GM18505 (cell line): Measurements from ENCODE around the gene CCDC69.
A peak's percentile ranks its signal among the peaks of the same experiment; 100 is the strongest.

Experiments used
- ATAC-seq: cut with Tn5 transposase; IDR thresholded peaks from one replicate; pipeline ENCODE4 v1.9.1; 2021; ENCODE audit not compliant: unreplicated experiment
- POLR2A ChIP-seq: IDR thresholded peaks from 4 replicates; pipeline ENCODE4 v1.6.1; 2011; ENCODE audit warnings: borderline replicate concordance; ENCODE audit not compliant: insufficient read depth, insufficient read length; ENCODE audit errors: extremely low read depth

CCDC69 gene

DNA sequence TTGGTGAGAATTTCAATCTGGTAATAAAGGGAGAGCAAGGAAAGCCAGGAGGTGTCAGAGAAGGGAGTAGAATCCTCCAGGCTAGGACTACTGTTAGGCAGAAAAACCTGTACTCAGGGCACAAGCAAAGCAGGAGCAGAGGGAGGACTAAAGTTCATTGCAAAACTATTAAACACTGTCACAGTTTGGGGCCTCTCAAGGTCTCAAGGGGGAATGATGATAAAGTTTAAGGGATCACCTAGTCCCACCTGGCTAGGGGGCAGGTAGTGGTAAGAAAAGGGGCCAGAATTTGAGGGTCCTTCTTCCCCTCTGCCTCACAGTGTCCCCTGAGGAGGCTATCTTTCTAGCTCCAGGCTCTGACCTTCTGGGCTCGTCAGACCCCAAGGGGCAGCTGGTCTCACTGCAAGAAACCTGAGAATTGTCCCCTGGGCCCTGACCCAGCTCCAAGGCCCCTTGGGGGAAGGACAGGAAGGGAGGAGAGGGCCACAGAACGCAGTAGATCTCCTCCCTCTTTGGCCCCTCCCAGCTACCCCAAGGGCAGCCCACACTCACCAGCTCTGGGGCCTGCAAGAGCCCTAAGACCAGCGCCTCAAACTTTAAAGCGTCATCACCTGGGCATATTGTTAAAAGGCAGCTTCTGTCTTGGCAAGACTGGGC lies 974 bp downstream of the CCDC69 start:
- peak; percentile 63 for ATAC-seq
- peak; percentile 58 for TF ChIP-seq POLR2A

- ATAC-seq, result no peak
- TF ChIP-seq POLR2A, result no peak
Observed at GRCh38 chr5:151222054-151222789, 1.7 kb downstream of the CCDC69 start.

- no peak for ATAC-seq
- no peak for TF ChIP-seq POLR2A
Observed at GRCh38 chr5:151221574-151221973, 2.3 kb downstream of the CCDC69 start.

- no peak for ATAC-seq
- no peak for TF ChIP-seq POLR2A
Observed at GRCh38 chr5:151219789-151220188, 4.1 kb downstream of the CCDC69 start.

- ATAC-seq, result no peak
- TF ChIP-seq POLR2A, result no peak
Observed at GRCh38 chr5:151219138-151219537, 4.8 kb downstream of the CCDC69 start.

DNA sequence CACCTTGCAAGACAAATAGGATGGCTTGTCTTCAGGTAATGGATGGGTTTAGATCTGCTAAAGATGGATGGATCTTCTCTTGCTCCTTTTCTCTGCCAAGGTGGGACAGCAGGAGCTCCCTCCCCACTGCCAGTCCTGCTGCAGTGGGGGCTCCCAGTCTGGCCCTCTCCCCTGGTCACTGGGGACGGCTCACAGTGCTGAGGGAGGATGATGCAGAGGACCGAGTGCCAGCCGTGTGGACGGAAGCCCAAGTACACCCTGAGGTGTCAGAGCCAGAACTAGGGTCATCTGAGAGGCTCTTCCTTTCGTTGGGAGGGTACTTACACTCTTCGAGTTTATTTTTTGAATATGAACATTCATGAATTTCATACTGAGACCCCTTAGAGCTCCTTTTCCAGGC lies 5.7 kb downstream of the CCDC69 start:
- no peak for ATAC-seq
- TF ChIP-seq POLR2A, result no peak

- no peak for TF ChIP-seq POLR2A
- ATAC-seq, result no peak
Observed at GRCh38 chr5:151216781-151217180, 7.1 kb downstream of the CCDC69 start.

DNA sequence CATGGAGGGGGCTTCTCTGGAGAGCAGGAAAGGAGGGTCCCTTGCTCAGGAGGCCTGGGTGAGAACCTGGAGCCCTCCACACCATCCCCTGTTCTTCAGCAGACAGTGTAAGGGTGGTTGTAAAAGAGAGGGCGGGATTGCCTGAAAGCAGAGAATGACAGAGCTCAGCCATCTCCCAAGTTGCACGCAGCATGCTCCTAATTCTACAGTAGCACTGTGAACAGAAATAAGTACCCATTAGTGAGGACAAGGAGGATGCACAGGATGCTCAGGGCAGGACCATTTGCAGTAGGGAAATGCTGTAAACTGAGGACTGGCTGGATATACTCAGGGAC lies 8.4 kb downstream of the CCDC69 start:
- no peak for TF ChIP-seq POLR2A
- no peak for ATAC-seq

DNA sequence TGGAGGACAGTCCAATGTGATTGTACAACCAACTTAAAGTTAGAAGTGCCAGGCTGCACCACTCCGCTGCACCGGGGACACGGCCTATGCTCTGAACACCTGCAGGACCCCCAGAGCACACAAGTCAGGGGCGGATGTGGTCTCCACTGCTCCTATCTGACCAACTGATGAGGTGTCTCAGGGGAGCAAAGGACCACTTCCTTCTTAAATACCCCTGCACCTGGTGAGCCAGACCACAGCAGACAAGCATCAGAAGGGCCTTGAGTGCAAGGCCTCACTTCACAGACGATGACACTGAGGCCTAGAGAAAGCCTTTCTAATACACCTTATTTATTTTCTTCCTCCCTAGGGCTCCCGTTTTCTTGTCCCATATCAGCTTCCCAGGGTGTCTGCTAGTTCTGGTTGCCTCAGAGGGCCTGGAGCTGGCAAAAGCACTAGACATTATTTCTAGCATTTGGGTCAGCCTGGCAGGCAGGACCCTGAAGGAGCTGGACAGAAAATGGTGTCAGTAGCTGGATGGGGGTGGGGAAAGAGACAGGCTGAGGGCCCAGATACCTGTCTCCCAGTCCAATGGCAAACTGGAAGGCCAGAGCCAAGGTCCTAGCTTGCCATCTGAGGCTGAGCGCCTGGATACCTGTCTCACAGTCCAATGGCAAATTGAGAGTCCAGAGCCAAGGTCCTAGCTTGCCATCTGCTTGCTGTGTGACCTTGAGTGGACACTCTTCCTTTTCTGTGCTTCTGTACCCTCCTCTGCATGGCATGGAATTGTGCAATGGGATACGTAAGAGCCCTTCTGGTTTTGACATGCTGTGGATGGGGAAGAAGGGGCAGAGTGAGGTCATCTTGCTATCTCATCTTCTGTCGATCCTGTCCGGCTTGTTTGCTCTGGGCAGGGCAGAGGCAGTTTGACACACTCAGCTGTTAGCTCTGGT lies 9.0 kb downstream of the CCDC69 start:
- no peak for TF ChIP-seq POLR2A
- peak; percentile 49 for ATAC-seq

GRCh38 chr5:151213803-151214613 lies 9.9 kb downstream of the CCDC69 start:
- peak; percentile 97 for TF ChIP-seq POLR2A
- ATAC-seq, result peak; percentile 76

- TF ChIP-seq POLR2A, result peak; percentile 43
- ATAC-seq, result no peak
Observed at GRCh38 chr5:151212406-151212798, 11.5 kb downstream of the CCDC69 start.

GRCh38 chr5:151208481-151208914 lies 15.4 kb downstream of the CCDC69 start:
- no peak for ATAC-seq
- no peak for TF ChIP-seq POLR2A

DNA sequence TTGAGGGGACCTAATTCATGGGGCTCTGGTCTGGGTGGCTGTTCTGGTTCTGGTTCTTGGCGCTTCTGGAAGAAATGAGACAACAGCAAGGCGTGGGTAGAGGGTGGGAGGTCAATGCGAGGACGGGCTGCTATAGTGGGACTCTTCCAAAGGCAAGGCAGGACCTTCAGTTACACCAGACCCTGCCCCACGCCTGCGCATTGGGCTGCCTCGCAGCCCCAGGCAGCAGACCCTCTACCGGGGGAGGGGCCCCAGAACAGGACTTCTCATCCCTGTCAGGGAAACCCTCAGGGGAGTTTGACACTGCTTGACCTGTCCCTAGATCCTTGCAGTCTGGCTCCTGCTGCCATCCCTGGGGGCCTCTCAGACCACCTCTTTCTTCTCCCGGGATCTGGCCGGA lies 18.5 kb downstream of the CCDC69 start:
- no peak for TF ChIP-seq POLR2A
- no peak for ATAC-seq

- no peak for TF ChIP-seq POLR2A
- ATAC-seq, result no peak
Observed at GRCh38 chr5:151204051-151204450, 19.8 kb downstream of the CCDC69 start.
